Ishikawa (cell line): ENCODE data around the gene ADPGK.

Experiments
- FOXM1 ChIP-seq: IDR thresholded peaks from 2 replicates; pipeline ENCODE4 v1.6.1; 2012; ENCODE audit warnings: low read depth, borderline replicate concordance
- MAX ChIP-seq: IDR thresholded peaks from 2 replicates; pipeline ENCODE4 v1.6.1; 2012

GRCh38 chr15:72706266-72706665, 77.3 kb downstream of the ADPGK start:
- TF ChIP-seq FOXM1 = no peak
- TF ChIP-seq MAX = no peak
